Measurements from ENCODE around the gene MRO.
A peak's percentile ranks its signal among the peaks of the same experiment; 100 is the strongest.

The MRO gene

GRCh38 chr18:50826027-50826426, 6.2 kb upstream of the MRO start:
- no peak for DNase-seq (ENCODE audit: low spot score)
- TF ChIP-seq CTCF (IDR thresholded peaks at IDR 0.05; ENCODE audit: borderline replicate concordance, control extremely low read depth, extremely low read depth, insufficient read depth, missing control alignments), result no peak
- in situ Hi-C loops (cut with MboI; ENCODE audit: low sequenced_read_pairs, unreplicated experiment), result no loop called here

GRCh38 chr18:50825621-50826020, 5.8 kb upstream of the MRO start:
- no peak for TF ChIP-seq CTCF (IDR thresholded peaks at IDR 0.05; ENCODE audit: borderline replicate concordance, control extremely low read depth, extremely low read depth, insufficient read depth, missing control alignments)
- in situ Hi-C loops (cut with MboI; ENCODE audit: low sequenced_read_pairs, unreplicated experiment), result no loop called here
- DNase-seq (ENCODE audit: low spot score), result no peak

- no peak for TF ChIP-seq CTCF (IDR thresholded peaks at IDR 0.05; ENCODE audit: borderline replicate concordance, control extremely low read depth, extremely low read depth, insufficient read depth, missing control alignments)
- DNase-seq (ENCODE audit: low spot score), result no peak
- in situ Hi-C loops (cut with MboI; ENCODE audit: low sequenced_read_pairs, unreplicated experiment), result no loop called here
Observed at GRCh38 chr18:50822756-50823155, 2.9 kb upstream of the MRO start.

- in situ Hi-C loops (cut with MboI; ENCODE audit: low sequenced_read_pairs, unreplicated experiment), result no loop called here
- no peak for DNase-seq (ENCODE audit: low spot score)
- TF ChIP-seq CTCF (IDR thresholded peaks at IDR 0.05; ENCODE audit: borderline replicate concordance, control extremely low read depth, extremely low read depth, insufficient read depth, missing control alignments), result no peak
Observed at GRCh38 chr18:50820901-50821520, 1.2 kb upstream of the MRO start.

- DNase-seq (ENCODE audit: low spot score), result no peak
- in situ Hi-C loops (cut with MboI; ENCODE audit: low sequenced_read_pairs, unreplicated experiment), result loop anchor here (10.0 kb wide), 1 partner anchor 226 kb away; no protein-coding TSS in a partner anchor
- no peak for TF ChIP-seq CTCF (IDR thresholded peaks at IDR 0.05; ENCODE audit: borderline replicate concordance, control extremely low read depth, extremely low read depth, insufficient read depth, missing control alignments)
Observed at GRCh38 chr18:50819027-50819727, 639 bp downstream of the MRO start.

- peak; percentile 37 for DNase-seq (ENCODE audit: low spot score)
- no peak for TF ChIP-seq CTCF (IDR thresholded peaks at IDR 0.05; ENCODE audit: borderline replicate concordance, control extremely low read depth, extremely low read depth, insufficient read depth, missing control alignments)
- in situ Hi-C loops (cut with MboI; ENCODE audit: low sequenced_read_pairs, unreplicated experiment), result loop anchor here (10.0 kb wide), 1 partner anchor 228 kb away; no protein-coding TSS in a partner anchor
Observed at GRCh38 chr18:50816419-50817166, 3.2 kb downstream of the MRO start.
